ENCODE data around the gene LHCGR.

DNA sequence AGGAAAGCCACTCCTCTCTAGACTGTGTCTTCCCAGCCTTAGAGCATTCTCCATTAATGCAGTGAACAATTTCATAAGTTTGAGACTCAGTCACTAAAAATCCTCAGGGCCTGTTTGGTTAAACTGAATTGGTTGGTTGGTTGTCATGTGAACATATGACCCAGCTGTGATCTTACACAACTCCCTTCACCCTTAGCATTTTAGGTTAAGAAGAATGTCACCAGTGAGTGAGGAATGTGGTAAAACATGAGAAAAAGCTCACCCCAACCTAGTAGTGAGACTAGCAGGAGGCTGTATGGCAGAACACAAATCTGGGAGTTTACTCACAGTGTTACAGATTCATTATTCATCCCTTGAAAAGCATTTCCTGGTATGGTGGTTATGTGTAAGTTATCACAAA lies 32.4 kb downstream of the LHCGR start:
- TF ChIP-seq, protein P1, sequence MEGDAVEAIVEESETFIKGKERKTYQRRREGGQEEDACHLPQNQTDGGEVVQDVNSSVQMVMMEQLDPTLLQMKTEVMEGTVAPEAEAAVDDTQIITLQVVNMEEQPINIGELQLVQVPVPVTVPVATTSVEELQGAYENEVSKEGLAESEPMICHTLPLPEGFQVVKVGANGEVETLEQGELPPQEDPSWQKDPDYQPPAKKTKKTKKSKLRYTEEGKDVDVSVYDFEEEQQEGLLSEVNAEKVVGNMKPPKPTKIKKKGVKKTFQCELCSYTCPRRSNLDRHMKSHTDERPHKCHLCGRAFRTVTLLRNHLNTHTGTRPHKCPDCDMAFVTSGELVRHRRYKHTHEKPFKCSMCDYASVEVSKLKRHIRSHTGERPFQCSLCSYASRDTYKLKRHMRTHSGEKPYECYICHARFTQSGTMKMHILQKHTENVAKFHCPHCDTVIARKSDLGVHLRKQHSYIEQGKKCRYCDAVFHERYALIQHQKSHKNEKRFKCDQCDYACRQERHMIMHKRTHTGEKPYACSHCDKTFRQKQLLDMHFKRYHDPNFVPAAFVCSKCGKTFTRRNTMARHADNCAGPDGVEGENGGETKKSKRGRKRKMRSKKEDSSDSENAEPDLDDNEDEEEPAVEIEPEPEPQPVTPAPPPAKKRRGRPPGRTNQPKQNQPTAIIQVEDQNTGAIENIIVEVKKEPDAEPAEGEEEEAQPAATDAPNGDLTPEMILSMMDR (IDR thresholded peaks at IDR 0.05), result no peak
- TF ChIP-seq EP300 (IDR thresholded peaks at IDR 0.05; ENCODE audit: low read depth) (no peak), POLR2AphosphoS5 (IDR thresholded peaks at IDR 0.05) (no peak), POLR2A (IDR thresholded peaks at IDR 0.05) (no peak)
